ENCODE measurements around the gene PPP1R14B. TPM values are rescaled to one million over a fixed set of nuclear protein-coding genes. Genes with fewer than 3 reads are reported as not detected.
"Not testable (repeated sequence)": the region's sequence is repeated elsewhere in the genome, so short reads cannot be mapped to it uniquely, and the experiment has no call there.

The PPP1R14B gene
- total RNA-seq, 1 experiment from 2014 or later: 662 TPM

GRCh38 chr11:64253481-64253880 lies 6.7 kb upstream of the PPP1R14B start:
- Histone ChIP-seq H3K27me3 (no peaks in the 10 kb centered on the region), H3K4me3 (no peak overlapping the region), H3K9me3 (no peaks in the 10 kb centered on the region), H3K36me3 (peaks cover 28% of the 10 kb centered on the region)
- no peak for DNase-seq

GRCh38 chr11:64253043-64253442 lies 6.3 kb upstream of the PPP1R14B start:
- peaks cover 27% of the 10 kb centered on the region for H3K36me3 ChIP-seq
- H3K4me3 ChIP-seq: no peak overlapping the region; the same call in 1 of the 2 replicates
- H3K27me3 ChIP-seq: no peaks in the 10 kb centered on the region
- no peak for DNase-seq
- no peaks in the 10 kb centered on the region for H3K9me3 ChIP-seq

- Histone ChIP-seq H3K4me3 (peak overlapping the region; percentile 79), H3K36me3 (peaks cover 24% of the 10 kb centered on the region), H3K27me3 (no peaks in the 10 kb centered on the region), H3K9me3 (no peaks in the 10 kb centered on the region)
- DNase-seq: peak; percentile 63
Observed at GRCh38 chr11:64252003-64252872, 5.5 kb upstream of the PPP1R14B start.

GRCh38 chr11:64251753-64252002 lies 4.9 kb upstream of the PPP1R14B start:
- no peaks in the 10 kb centered on the region for H3K9me3 ChIP-seq
- no peaks in the 10 kb centered on the region for H3K27me3 ChIP-seq
- peaks cover 22% of the 10 kb centered on the region for H3K36me3 ChIP-seq
- no peak for DNase-seq
- peak overlapping the region; percentile 79 for H3K4me3 ChIP-seq

DNA sequence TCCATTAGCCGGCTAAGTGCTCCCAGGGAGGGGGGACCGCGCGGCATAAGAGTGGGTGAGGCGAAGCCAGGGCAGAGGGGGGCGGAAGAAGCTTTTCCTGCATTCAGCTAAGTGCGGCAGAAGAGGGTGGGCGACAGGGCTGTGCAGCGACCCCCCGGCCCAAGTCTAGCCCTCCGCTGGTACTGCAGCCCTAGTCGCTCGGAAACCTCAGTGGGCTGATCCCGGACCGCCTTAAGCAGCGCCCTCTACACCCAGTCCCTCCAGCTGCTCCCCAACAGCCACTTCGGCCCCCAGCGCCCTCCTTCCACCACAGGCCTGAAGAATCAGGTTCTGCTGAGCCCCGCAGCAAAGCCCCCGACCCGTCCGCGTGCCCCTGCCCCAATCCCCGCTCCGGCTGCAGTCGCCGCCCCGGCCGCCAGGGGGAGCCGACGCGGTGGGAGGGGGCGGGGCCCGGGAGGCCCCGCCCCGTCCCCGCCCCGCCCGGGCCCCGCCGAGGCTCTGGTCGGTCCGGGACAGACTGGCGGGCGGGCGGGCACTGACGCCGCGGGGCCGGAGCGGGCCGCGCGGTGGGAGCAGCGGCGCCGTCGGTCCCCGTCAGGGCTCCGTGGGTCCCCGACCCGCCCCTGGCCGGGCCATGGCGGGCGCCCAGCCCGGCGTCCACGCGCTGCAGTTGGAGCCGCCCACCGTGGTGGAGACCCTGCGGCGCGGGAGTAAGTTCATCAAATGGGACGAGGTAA lies 4.4 kb upstream of the PPP1R14B start, which contains the start of gene PLCB3:
TSS of gene PLCB3 (plus strand) at position 515 of the 737 bp plus-strand sequence. CDS start at position 635, 120 bp downstream.
- peak within 1 kb of the TSS; percentile 79 for H3K4me3 ChIP-seq
- peak; percentile 51 for DNase-seq
- peaks cover 20% of the 10 kb centered on the region for H3K36me3 ChIP-seq
- H3K9me3 ChIP-seq: no peaks in the 10 kb centered on the region
- H3K27me3 ChIP-seq: no peaks in the 10 kb centered on the region

DNA sequence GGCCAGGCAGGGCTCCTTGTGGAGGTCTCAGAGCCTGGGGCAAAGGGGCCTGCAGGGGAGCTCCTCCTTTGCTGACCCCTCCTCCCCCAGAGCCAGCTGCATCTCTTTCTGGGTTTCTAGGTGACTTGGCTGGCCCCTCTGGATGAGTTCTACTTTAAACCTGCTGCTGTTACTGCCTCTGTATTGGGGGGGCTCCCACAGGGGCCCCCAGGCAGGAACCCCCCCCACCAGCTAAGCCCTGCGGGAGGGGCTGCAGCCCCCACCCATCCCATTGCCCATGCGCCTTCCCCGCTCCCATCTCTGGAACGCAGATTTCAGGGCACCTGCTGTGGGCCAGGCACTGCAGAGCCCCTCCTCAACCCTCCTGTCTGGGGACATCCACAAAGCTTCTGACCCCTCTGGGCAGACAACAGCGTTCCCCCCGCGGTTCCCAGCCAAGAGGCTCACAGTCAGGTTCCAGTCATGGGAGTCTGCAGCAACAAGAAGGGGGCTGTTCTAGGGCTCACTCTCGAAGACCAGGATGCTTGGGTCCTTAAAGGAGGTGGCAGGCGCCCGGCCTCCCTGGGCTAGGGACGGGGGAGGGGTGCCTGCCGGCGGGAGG lies 3.8 kb upstream of the PPP1R14B start:
- no peak for DNase-seq
- Histone ChIP-seq H3K36me3 (peaks cover 19% of the 10 kb centered on the region), H3K4me3 (peak overlapping the region; percentile 79), H3K9me3 (no peaks in the 10 kb centered on the region), H3K27me3 (no peaks in the 10 kb centered on the region)

DNA sequence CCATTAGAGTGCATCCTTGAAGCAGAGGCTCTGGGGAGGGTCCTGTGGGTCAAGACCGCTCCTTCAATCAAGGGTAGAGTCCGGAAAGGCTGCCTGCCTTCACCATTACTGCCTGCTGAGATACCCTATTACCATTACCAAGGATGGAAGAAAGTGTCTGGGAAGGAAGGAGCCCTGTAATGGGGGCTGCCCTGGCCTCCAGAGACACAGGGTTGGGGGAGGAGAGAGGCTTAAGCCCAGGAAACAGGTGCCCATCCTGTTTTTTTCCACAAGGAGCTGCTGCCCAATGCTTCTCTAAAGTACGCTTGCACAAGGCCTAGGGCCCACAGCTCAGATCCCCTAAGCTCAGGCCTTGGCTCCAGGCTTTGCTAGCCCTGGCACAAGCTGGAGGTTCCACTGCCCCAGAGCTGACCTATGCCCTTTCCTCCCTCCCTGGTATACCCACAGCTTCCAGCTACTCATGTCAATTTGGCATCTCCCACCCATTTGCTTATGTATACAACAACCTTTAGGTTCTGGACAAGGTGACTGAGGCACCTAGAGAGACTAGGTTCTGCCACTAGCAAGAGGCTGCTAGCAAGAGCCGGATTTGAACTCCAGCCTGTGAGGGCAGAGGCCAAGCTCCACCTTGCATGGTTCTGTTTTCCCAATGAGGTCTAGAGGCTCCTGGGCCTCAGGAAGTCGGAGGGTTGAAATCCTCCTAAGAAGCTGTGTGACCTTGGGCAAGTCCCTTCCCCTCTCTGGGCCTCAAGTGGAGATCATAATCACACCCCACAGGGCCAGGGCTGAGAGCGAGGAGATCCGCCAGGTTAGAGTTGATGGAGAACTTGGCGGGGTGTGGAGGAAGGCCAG lies 3.0 kb upstream of the PPP1R14B start:
- no peaks in the 10 kb centered on the region for H3K27me3 ChIP-seq
- H3K4me3 ChIP-seq: no peak overlapping the region
- peaks cover 21% of the 10 kb centered on the region for H3K36me3 ChIP-seq
- no peak for DNase-seq
- H3K9me3 ChIP-seq: no peaks in the 10 kb centered on the region

DNA sequence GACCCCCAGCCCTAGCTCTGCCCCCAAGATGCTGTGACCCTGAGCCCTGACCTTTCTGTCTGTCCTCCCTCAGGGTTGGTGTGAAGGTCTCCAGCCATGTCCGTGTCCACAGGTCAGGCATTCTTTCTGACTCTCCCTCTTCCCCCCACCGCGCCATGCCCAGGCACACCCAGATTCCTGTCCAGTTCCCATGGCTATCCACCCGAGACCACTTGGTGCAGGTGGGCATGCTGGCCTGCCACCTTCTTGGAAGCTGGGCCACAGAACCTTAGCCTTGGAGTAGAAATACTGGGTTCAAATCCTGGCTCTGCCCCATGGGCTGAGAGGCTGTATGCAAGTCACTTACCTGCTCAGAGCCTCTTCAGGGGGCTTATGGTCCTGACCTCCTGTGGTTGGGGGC lies 2.3 kb upstream of the PPP1R14B start:
- H3K36me3 ChIP-seq: peaks cover 19% of the 10 kb centered on the region
- no peaks in the 10 kb centered on the region for H3K9me3 ChIP-seq
- H3K4me3 ChIP-seq: no peak overlapping the region
- DNase-seq: no peak
- no peaks in the 10 kb centered on the region for H3K27me3 ChIP-seq

DNA sequence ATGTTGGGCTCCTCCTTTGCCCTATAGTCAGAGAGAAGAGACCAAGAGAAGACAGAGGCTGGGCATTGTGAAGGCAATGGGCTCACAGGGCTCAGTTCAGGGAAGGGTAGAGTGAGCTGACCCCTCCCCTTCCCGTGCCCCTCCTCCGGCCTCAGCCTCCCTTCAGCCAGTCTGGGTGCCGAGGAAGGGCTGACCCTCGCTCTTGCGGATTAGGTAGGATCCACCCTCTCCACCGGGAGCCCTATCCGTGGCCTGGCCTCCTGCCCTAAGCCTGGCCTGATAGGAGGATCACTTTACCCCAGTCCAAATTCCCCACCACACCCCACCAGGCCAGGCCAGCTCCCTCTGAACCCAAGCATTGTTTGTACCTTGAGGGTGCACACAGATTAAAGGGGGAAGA lies 1.8 kb upstream of the PPP1R14B start:
- Histone ChIP-seq H3K4me3 (no peak overlapping the region), H3K27me3 (no peaks in the 10 kb centered on the region), H3K9me3 (no peaks in the 10 kb centered on the region), H3K36me3 (peaks cover 23% of the 10 kb centered on the region)
- no peak for DNase-seq

- Histone ChIP-seq H3K9me3 (no peaks in the 10 kb centered on the region), H3K36me3 (peaks cover 30% of the 10 kb centered on the region), H3K27me3 (no peaks in the 10 kb centered on the region), H3K4me3 (peak overlapping the region; percentile 60)
- no peak for DNase-seq
Observed at GRCh38 chr11:64247729-64248531, 1.2 kb upstream of the PPP1R14B start.

GRCh38 chr11:64246621-64246870 lies 197 bp downstream of the PPP1R14B start:
- peak overlapping the region; percentile 95 for H3K4me3 ChIP-seq
- H3K27me3 ChIP-seq, H3K9me3 ChIP-seq, DNase-seq: not testable (repeated sequence)
- peaks cover 38% of the 10 kb centered on the region for H3K36me3 ChIP-seq

GRCh38 chr11:64245797-64246620 lies 734 bp downstream of the PPP1R14B start:
- Histone ChIP-seq H3K9me3 (no peaks in the 10 kb centered on the region), H3K36me3 (peaks cover 39% of the 10 kb centered on the region), H3K4me3 (peak overlapping the region; percentile 95), H3K27me3 (no peaks in the 10 kb centered on the region)
- DNase-seq: peak; percentile 98

- DNase-seq: peak; percentile 71
- no peaks in the 10 kb centered on the region for H3K9me3 ChIP-seq
Observed at GRCh38 chr11:64245401-64245796, 1.3 kb downstream of the PPP1R14B start.

DNA sequence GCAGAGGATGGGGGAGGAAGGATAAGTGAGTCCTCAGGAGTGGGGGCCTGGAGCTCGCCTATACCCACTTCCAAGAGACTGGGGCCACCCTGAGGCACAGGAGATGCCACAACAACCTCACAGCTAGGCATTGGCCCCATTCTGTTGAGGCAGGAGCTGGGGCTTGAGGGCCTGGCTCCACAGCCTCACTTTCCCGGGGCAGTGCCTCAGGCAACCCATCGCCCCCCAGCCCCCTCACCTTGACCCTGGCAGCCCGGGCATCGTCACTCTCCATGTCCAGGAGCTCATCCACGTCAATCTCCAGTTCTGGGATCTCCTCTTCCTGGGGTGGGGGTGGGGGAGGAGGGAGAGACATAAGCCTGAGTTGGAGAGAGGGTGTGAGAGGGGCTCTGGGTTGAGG lies 1.8 kb downstream of the PPP1R14B start:
- DNase-seq: no peak
- no peaks in the 10 kb centered on the region for H3K27me3 ChIP-seq
- H3K9me3 ChIP-seq: no peaks in the 10 kb centered on the region
- peaks cover 39% of the 10 kb centered on the region for H3K36me3 ChIP-seq
- H3K4me3 ChIP-seq: peak overlapping the region; percentile 95

More at GRCh38 chr11:64245401-64245796, 1.3 kb downstream of the PPP1R14B start:
- Histone ChIP-seq H3K4me3 (peak overlapping the region; percentile 95), H3K36me3 (peaks cover 39% of the 10 kb centered on the region), H3K27me3 (no peaks in the 10 kb centered on the region)

DNA sequence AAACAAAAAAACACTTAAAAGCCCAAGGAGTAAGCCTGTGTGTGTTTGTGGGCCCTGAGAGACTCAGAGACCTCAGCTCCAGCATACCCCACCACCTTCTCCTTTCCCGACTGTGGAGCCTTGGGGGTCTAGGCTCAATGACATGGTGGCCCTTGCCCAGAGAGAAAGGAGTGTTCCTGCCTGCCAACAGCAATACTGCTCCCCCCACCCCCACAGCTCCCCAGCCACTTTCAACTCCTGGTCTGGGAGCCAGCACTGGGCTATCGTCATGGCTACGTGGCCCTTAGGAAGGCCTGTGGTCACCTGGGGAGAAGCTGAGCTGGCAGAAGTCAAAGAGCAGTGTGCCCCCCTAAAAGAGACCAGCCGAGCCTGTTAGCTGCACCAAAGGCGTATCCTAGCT lies 2.6 kb downstream of the PPP1R14B start:
- no peak for DNase-seq

More for the DNA sequence above, 2.6 kb downstream of the PPP1R14B start:
- Histone ChIP-seq H3K27me3 (no peaks in the 10 kb centered on the region), H3K4me3 (no peak overlapping the region), H3K9me3 (no peaks in the 10 kb centered on the region), H3K36me3 (peaks cover 39% of the 10 kb centered on the region)

Measured in MG63 (cell line).